Upper lobe of left lung (tissue), 6 donors: ENCODE measurements around the gene BIRC7. TPM values are rescaled to one million over a fixed set of nuclear protein-coding genes. Genes with fewer than 3 reads are reported as not detected.
"Not testable (repeated sequence)": the region's sequence is repeated elsewhere in the genome, so short reads cannot be mapped to it uniquely, and the experiment has no call there.

ENCODE experiments used
- ATAC-seq, 2 donors: fragments of 200-7000 bp; cut with Tn5 transposase; one replicate each; pipeline ENCODE4 v1.9.1; 2022; ENCODE audit warnings: mild to moderate bottlenecking in 2 of 2, moderate library complexity in 2 of 2; ENCODE audit not compliant: low FRiP score in 2 of 2
- DNase-seq, 2 donors: peaks; one replicate each; pipeline ENCODE4 v3.0.0-alpha.2; 2019 to 2020
- H3K27ac ChIP-seq, 4 donors: fragments of 200-600 bp; sonication (generic); one replicate each; pipeline ENCODE4 v1.5.1; 2016 to 2019
- H3K27me3 ChIP-seq, 4 donors: fragments of 200-600 bp; sonication (generic); one replicate each; pipeline ENCODE4 v1.5.1; 2017 to 2019
- H3K36me3 ChIP-seq, 4 donors: fragments of 200-600 bp; sonication (generic); one replicate each; pipeline ENCODE4 v1.5.1; 2016 to 2019
- H3K4me1 ChIP-seq, 4 donors: fragments of 200-600 bp; sonication (generic); one replicate each; pipeline ENCODE4 v1.5.1; 2018 to 2019
- H3K4me3 ChIP-seq, 4 donors: fragments of 200-600 bp; sonication (generic); one replicate each; pipeline ENCODE4 v1.5.1; 2017 to 2019; ENCODE audit warnings: mild to moderate bottlenecking in 2 of 4, moderate library complexity in 1 of 4
- H3K9me3 ChIP-seq, 4 donors: fragments of 200-600 bp; sonication (generic); one replicate each; pipeline ENCODE4 v1.5.1; 2018 to 2019
- CTCF ChIP-seq, 6 experiments: fragments of 450-650 bp in 4 of 6; fragments of 200-600 bp in 2 of 6; sonication (generic) in 2 of 6; IDR thresholded peaks; one replicate each; pipeline ENCODE4 v1.5.1; 2016 to 2019; ENCODE audit warnings: antibody characterized with exemption in 6 of 6
- EP300 ChIP-seq, 4 donors: sonication (generic); formaldehyde crosslinking; IDR thresholded peaks; one replicate each; pipeline ENCODE4 v1.5.1; 2017; ENCODE audit warnings: antibody characterized with exemption in 4 of 4, control low read depth in 2 of 4
- POLR2A ChIP-seq, 4 donors: fragments of 450-650 bp; IDR thresholded peaks; one replicate each; pipeline ENCODE4 v1.5.1; 2016 to 2017; ENCODE audit warnings: antibody characterized with exemption in 4 of 4, mild to moderate bottlenecking in 2 of 4
- POLR2AphosphoS5 ChIP-seq, 2 donors: sonication (generic); formaldehyde crosslinking; IDR thresholded peaks; one replicate each; pipeline ENCODE4 v1.5.1; 2017; ENCODE audit warnings: antibody characterized with exemption in 2 of 2
- WGBS, 2 donors: methylation state at CpG; one replicate each; pipeline ENCODE4 v1.1.5; 2017 to 2018; 5-methylcytosine and 5-hydroxymethylcytosine counted together
- total RNA-seq, 6 donors: library from RNA; depleted of rRNA in 4 of 6; stranded (reverse); fragments of >200 nt in 4 of 6; gene quantifications; one replicate each; pipeline versions ENCODE4 v1.1.0 to v1.2.1, GENCODE V29; 2016 to 2021
- donor health status: DM: no; HTN: no; CAD: no; lungs with moderate emphysema.
- donor health status: DM: no; HTN: yes; CAD: no; lungs with severe emphysema.

Gene BIRC7
- total RNA-seq, 6 donors from 2014 or later, result 1.3 to 15.0 (median 2.8) TPM; not detected in 2

- TF ChIP-seq POLR2AphosphoS5 (IDR thresholded peaks at IDR 0.05) (no peak), CTCF (IDR thresholded peaks at IDR 0.05) (no peak), POLR2A (IDR thresholded peaks at IDR 0.05) (no peak), EP300 (IDR thresholded peaks at IDR 0.05) (no peak)
- 70% methylated on average over 23 of the region's 24 CpGs; no CpG with 5 or more reads in 1 of the 2 donors for WGBS, 2 donors
- Histone ChIP-seq H3K27me3 (peaks cover 0 to 15% (median 5%) of the 10 kb centered on the region in 4 donors), H3K9me3 (no peaks in the 10 kb centered on the region), H3K27ac (no peak overlapping the region), H3K36me3 (no peaks in the 10 kb centered on the region), H3K4me1 (peaks cover 0 to under 1% (median 0%) of the 10 kb centered on the region in 4 donors), H3K4me3 (no peak overlapping the region)
- DNase-seq (peak in 1 of 2 donors; percentile 77), ATAC-seq (no peak)
Observed at GRCh38 chr20:63247671-63248228, 12.0 kb downstream of the BIRC7 start.

DNA sequence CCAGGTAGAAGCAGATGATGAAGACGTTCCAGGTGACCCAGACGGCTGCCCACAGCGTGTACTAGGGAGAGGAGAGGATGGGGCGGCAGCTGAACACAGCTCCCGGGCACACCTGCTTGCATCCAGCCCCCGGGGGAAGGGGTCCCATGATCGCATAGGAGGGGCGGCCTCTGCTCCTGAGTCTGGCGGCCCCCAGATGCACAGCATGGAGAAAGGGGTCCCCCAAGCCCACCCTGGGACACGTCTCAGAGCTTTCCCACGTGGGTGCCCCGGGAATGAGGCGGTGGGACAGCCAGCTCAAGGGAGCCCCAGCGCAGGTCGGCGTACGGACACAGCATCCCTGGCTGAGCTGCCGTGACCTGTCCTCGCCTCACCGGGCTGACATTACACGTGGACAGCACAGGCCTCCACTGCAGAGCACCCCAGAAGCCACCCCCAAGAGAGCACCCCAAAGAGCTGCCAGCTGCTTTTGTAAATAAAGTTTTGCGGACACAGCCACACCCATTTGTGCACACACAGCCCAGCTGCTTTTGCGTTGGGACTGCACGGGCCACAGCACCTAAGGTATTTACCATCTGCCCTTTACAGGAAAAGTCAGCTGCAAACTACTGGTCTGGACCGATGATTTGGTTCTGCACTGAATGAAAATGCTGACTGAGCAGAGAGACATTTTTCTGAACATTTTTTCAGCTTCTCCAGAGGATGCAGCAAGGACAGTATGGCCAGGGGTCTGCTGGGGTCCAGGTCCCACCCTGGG lies 13.3 kb downstream of the BIRC7 start:
- Histone ChIP-seq H3K27me3 (peaks cover 0 to 24% (median 11%) of the 10 kb centered on the region in 4 donors), H3K36me3 (no peaks in the 10 kb centered on the region), H3K4me3 (no peak overlapping the region), H3K27ac (no peak overlapping the region), H3K4me1 (peaks cover 8 to 13% (median 10%) of the 10 kb centered on the region in 4 donors), H3K9me3 (no peaks in the 10 kb centered on the region)
- ATAC-seq, result no peak
- TF ChIP-seq CTCF (IDR thresholded peaks at IDR 0.05) (no peak), EP300 (IDR thresholded peaks at IDR 0.05) (no peak)
- peak in 1 of 2 donors; percentile 58 for DNase-seq
- WGBS, 2 donors, result 71 to 79% methylated on average over 15 to 19 of the region's 25 CpGs

GRCh38 chr20:63249891-63250290 lies 14.2 kb downstream of the BIRC7 start:
- ATAC-seq (no peak), DNase-seq (peak in 1 of 2 donors; percentile 65)
- TF ChIP-seq CTCF (IDR thresholded peaks at IDR 0.05) (no peak), POLR2AphosphoS5 (IDR thresholded peaks at IDR 0.05) (no peak), EP300 (IDR thresholded peaks at IDR 0.05) (no peak), POLR2A (IDR thresholded peaks at IDR 0.05) (no peak)
- 89 to 96% methylated on average over 10 to 15 of the region's 15 CpGs for WGBS, 2 donors
- no peak overlapping the region for H3K27ac ChIP-seq
- H3K4me1 ChIP-seq, result peaks cover 13 to 22% (median 15%) of the 10 kb centered on the region in 4 donors
- H3K4me3 ChIP-seq, result no peak overlapping the region
- peaks cover 1 to 33% (median 19%) of the 10 kb centered on the region in 4 donors for H3K27me3 ChIP-seq
- no peaks in the 10 kb centered on the region for H3K9me3 ChIP-seq
- H3K36me3 ChIP-seq, result no peaks in the 10 kb centered on the region

- WGBS, 2 donors, result 38 to 43% methylated on average over 9 to 14 of the region's 14 CpGs
- DNase-seq, result not testable (repeated sequence)
Observed at GRCh38 chr20:63251350-63251749, 15.6 kb downstream of the BIRC7 start.

GRCh38 chr20:63252284-63252711 lies 16.6 kb downstream of the BIRC7 start:
- Histone ChIP-seq H3K4me1 (peaks cover 13 to 22% (median 15%) of the 10 kb centered on the region in 4 donors), H3K9me3 (no peaks in the 10 kb centered on the region), H3K36me3 (no peaks in the 10 kb centered on the region), H3K27me3 (peaks cover 1 to 42% (median 22%) of the 10 kb centered on the region in 4 donors), H3K27ac (no peak overlapping the region), H3K4me3 (no peak overlapping the region)
- TF ChIP-seq POLR2AphosphoS5 (IDR thresholded peaks at IDR 0.05) (no peak), EP300 (IDR thresholded peaks at IDR 0.05) (no peak), CTCF (IDR thresholded peaks at IDR 0.05) (no peak), POLR2A (IDR thresholded peaks at IDR 0.05) (no peak)
- DNase-seq, result no peak
- ATAC-seq, result no peak
- 70 to 71% methylated on average over 4 to 8 of the region's 8 CpGs for WGBS, 2 donors

More at GRCh38 chr20:63251350-63251749, 15.6 kb downstream of the BIRC7 start:
- H3K4me3 ChIP-seq, ATAC-seq, H3K27ac ChIP-seq, H3K9me3 ChIP-seq, H3K36me3 ChIP-seq: not testable (repeated sequence)
- H3K27me3 ChIP-seq, result peaks cover 1 to 42% (median 22%) of the 10 kb centered on the region in 4 donors
- peaks cover 13 to 22% (median 15%) of the 10 kb centered on the region in 4 donors for H3K4me1 ChIP-seq
